H1 (cell line): ENCODE measurements around the gene STX16. TPM values are rescaled to one million over a fixed set of nuclear protein-coding genes. Genes with fewer than 3 reads are reported as not detected.

Experiments
- CTCF ChIA-PET: fragments of 300-600 bp; sonication (Branson Sonifier 250); formaldehyde crosslinking; loops from one replicate; lab custom pipeline; 2021; ENCODE audit not compliant: partially characterized antibody; lab: Charles Lee
- POLR2A ChIA-PET: fragments of 300-600 bp; sonication (Branson Sonifier 250); formaldehyde crosslinking; loops from one replicate; lab custom pipeline; 2021; ENCODE audit warnings: inconsistent platforms; ENCODE audit not compliant: partially characterized antibody; lab: Charles Lee
- DNase-seq, 2 experiments: peaks; one replicate each; pipeline versions ENCODE4 v3.0.0 to v3.0.0-alpha.2; 2010 to 2022; ENCODE audit warnings: low spot score in 2 of 2, low read depth in 1 of 2, mixed read lengths in 1 of 2
- FAIRE-seq: peaks from 2 replicates; lab custom pipeline; 2011; peaks lifted over from hg19 to GRCh38; lab: Jason Lieb, UNC
- H2AFZ ChIP-seq: 2 replicates; pipeline ENCODE4 v1.8.1; 2012; ENCODE audit warnings: low read length, inconsistent platforms
- H2AK5ac ChIP-seq: 2 replicates; pipeline ENCODE4 v1.6.1; 2013; ENCODE audit warnings: low read depth, low read length
- H2BK120ac ChIP-seq: replicated peaks from 2 replicates; pipeline ENCODE3; 2013; ENCODE audit warnings: low read depth, low read length, inconsistent platforms
- H2BK12ac ChIP-seq: 2 replicates; pipeline ENCODE4 v1.6.1; 2013; ENCODE audit warnings: low read depth, low read length
- H2BK15ac ChIP-seq: 2 replicates; pipeline ENCODE4 v1.6.1; 2013; ENCODE audit warnings: low read length
- H2BK20ac ChIP-seq: 2 replicates; pipeline ENCODE4 v1.6.1; 2013; ENCODE audit warnings: low read length
- H2BK5ac ChIP-seq: 2 replicates; pipeline ENCODE4 v1.6.1; 2013; ENCODE audit warnings: low read depth, low read length
- H3K14ac ChIP-seq: 2 replicates; pipeline ENCODE4 v1.6.1; 2013; ENCODE audit warnings: inconsistent platforms; ENCODE audit not compliant: insufficient read length
- H3K18ac ChIP-seq: 2 replicates; pipeline ENCODE4 v1.6.1; 2013; ENCODE audit warnings: low read length; ENCODE audit errors: extremely low read depth
- H3K23ac ChIP-seq: 2 replicates; pipeline ENCODE4 v1.6.1; 2013; ENCODE audit warnings: inconsistent platforms; ENCODE audit not compliant: insufficient read length
- H3K23me2 ChIP-seq: 2 replicates; pipeline ENCODE4 v1.6.1; 2013; ENCODE audit warnings: low read depth, low read length
- H3K27ac ChIP-seq: 2 replicates; pipeline ENCODE4 v1.6.1; 2011; ENCODE audit warnings: low read depth, low read length, inconsistent platforms
- H3K27me3 ChIP-seq, 4 experiments: replicated peaks in 1 of 4; 1 replicate in 1 of 4; 2 replicates in 3 of 4; pipeline versions ENCODE4 v1.6.1 to v1.8.1; 2011 to 2013; ENCODE audit warnings: low read length in 3 of 4, mild to moderate bottlenecking in 3 of 4, inconsistent platforms in 2 of 4, mixed read lengths in 2 of 4, moderate library complexity in 1 of 4; ENCODE audit not compliant: control insufficient read depth in 3 of 4, insufficient read depth in 3 of 4; ENCODE audit errors: extremely low read depth in 1 of 4
- H3K36me3 ChIP-seq, 4 experiments: 2 replicates each; pipeline versions ENCODE4 v1.6.1 to v1.8.1; 2011 to 2013; ENCODE audit warnings: mild to moderate bottlenecking in 4 of 4, low read length in 3 of 4, moderate library complexity in 2 of 4, control low read depth in 1 of 4, inconsistent platforms in 1 of 4; ENCODE audit not compliant: insufficient read depth in 4 of 4, control insufficient read depth in 2 of 4
- H3K4ac ChIP-seq: replicated peaks from 2 replicates; pipeline ENCODE3; 2013; ENCODE audit warnings: low read length, low read depth, mixed read lengths, inconsistent platforms; ENCODE audit not compliant: insufficient read length
- H3K4me1 ChIP-seq, 4 experiments: replicated peaks in 1 of 4; 1 replicate in 1 of 4; 2 replicates in 3 of 4; pipeline versions ENCODE4 v1.6.1 to v1.8.1; 2011 to 2013; ENCODE audit warnings: low read length in 3 of 4, inconsistent platforms in 2 of 4, mixed read lengths in 1 of 4; ENCODE audit not compliant: insufficient read depth in 4 of 4, control insufficient read depth in 3 of 4
- H3K4me2 ChIP-seq, 2 experiments: 2 replicates each; pipeline versions ENCODE4 v1.6.1 to v1.8.1; 2011 to 2013; ENCODE audit warnings: low read depth in 2 of 2, low read length in 2 of 2, control low read depth in 1 of 2, inconsistent platforms in 1 of 2, mild to moderate bottlenecking in 1 of 2; ENCODE audit not compliant: insufficient read depth in 1 of 2
- H3K4me3 ChIP-seq, 4 experiments: fragments of 200-600, 300-600 bp in 1 of 4; sonication (generic), shearing (Covaris generic), sonication (Bioruptor Twin) in 1 of 4; 2 replicates each; pipeline versions ENCODE4 v1.5.1 to v1.8.1; 2011 to 2016; ENCODE audit warnings: low read length in 4 of 4, low read depth in 3 of 4, control low read depth in 2 of 4, inconsistent platforms in 2 of 4, mild to moderate bottlenecking in 2 of 4, mixed read lengths in 1 of 4, moderate library complexity in 1 of 4; ENCODE audit not compliant: insufficient read depth in 2 of 4; ENCODE audit errors: extremely low read depth in 1 of 4
- H3K56ac ChIP-seq: replicated peaks from 2 replicates; pipeline ENCODE3; 2013; ENCODE audit warnings: low read depth, mild to moderate bottlenecking, mixed read lengths, low read length, inconsistent platforms; ENCODE audit not compliant: insufficient read length
- H3K79me1 ChIP-seq: 2 replicates; pipeline ENCODE4 v1.6.1; 2013; ENCODE audit warnings: low read depth, low read length, control low read depth
- H3K79me2 ChIP-seq, 2 experiments: 2 replicates each; pipeline versions ENCODE4 v1.6.1 to v1.8.1; 2012 to 2013; ENCODE audit warnings: low read length in 2 of 2, mild to moderate bottlenecking in 2 of 2, inconsistent platforms in 1 of 2; ENCODE audit not compliant: insufficient read depth in 2 of 2, control insufficient read depth in 1 of 2
- H3K9ac ChIP-seq, 4 experiments: replicated peaks in 1 of 4; 1 replicate in 1 of 4; 2 replicates in 3 of 4; pipeline versions ENCODE4 v1.6.1 to v1.8.1; 2011 to 2013; ENCODE audit warnings: low read depth in 3 of 4, low read length in 3 of 4, control low read depth in 2 of 4, mild to moderate bottlenecking in 2 of 4, moderate library complexity in 2 of 4, inconsistent platforms in 1 of 4; ENCODE audit errors: extremely low read depth in 1 of 4
- H3K9me3 ChIP-seq, 2 experiments: 2 replicates each; pipeline versions ENCODE4 v1.6.1 to v1.8.1; 2012 to 2013; ENCODE audit warnings: mild to moderate bottlenecking in 2 of 2, moderate library complexity in 2 of 2, control low read depth in 1 of 2, inconsistent platforms in 1 of 2, low read depth in 1 of 2, low read length in 1 of 2, mixed read lengths in 1 of 2; ENCODE audit not compliant: insufficient read depth in 2 of 2
- H4K20me1 ChIP-seq, 2 experiments: replicated peaks in 1 of 2; 2 replicates each; pipeline versions ENCODE3 to v1.8.1; 2011 to 2013; ENCODE audit warnings: inconsistent platforms in 2 of 2, low read length in 2 of 2, mild to moderate bottlenecking in 1 of 2; ENCODE audit not compliant: insufficient read depth in 2 of 2, control insufficient read depth in 1 of 2
- H4K5ac ChIP-seq: 2 replicates; pipeline ENCODE4 v1.6.1; 2013; ENCODE audit warnings: low read length, low read depth, mixed read lengths, inconsistent platforms; ENCODE audit not compliant: insufficient read length
- H4K8ac ChIP-seq: 2 replicates; pipeline ENCODE4 v1.8.0; 2013; ENCODE audit warnings: mild to moderate bottlenecking, moderate library complexity, low read length, inconsistent platforms; ENCODE audit not compliant: insufficient read depth; ENCODE audit errors: extremely low read depth
- H4K91ac ChIP-seq: replicated peaks from 2 replicates; pipeline ENCODE3; 2013; ENCODE audit warnings: low read length, mixed read lengths, inconsistent platforms; ENCODE audit not compliant: insufficient read length
- ASH2L ChIP-seq: fragments of 200-600, 300-600 bp; sonication (generic); IDR thresholded peaks from one replicate; pipeline ENCODE4 v1.7.1; 2017; ENCODE audit warnings: low read length
- ATF2 ChIP-seq: IDR thresholded peaks from 2 replicates; pipeline ENCODE4 v1.6.1; 2012; ENCODE audit warnings: low read length, inconsistent platforms
- BACH1 ChIP-seq: IDR thresholded peaks from 2 replicates; pipeline ENCODE4 v1.6.1; 2012; ENCODE audit warnings: low read length, improper control_type of control experiment
- CEBPB ChIP-seq: IDR thresholded peaks from 2 replicates; pipeline ENCODE4 v1.6.1; 2012; ENCODE audit warnings: low read depth, low read length
- CTBP2 ChIP-seq: IDR thresholded peaks from 2 replicates; pipeline ENCODE4 v1.7.0; 2011; ENCODE audit warnings: borderline replicate concordance, mild to moderate bottlenecking, moderate library complexity, mixed read lengths, low read length; ENCODE audit not compliant: insufficient read depth, insufficient read length
- EP300 ChIP-seq, 2 experiments: IDR thresholded peaks; 1 replicate in 1 of 2; 2 replicates in 1 of 2; pipeline ENCODE4 v1.6.1; 2011 to 2012; ENCODE audit warnings: low read depth in 2 of 2, low read length in 2 of 2, mild to moderate bottlenecking in 2 of 2, borderline replicate concordance in 1 of 2, inconsistent platforms in 1 of 2, moderate library complexity in 1 of 2
- SAP30 ChIP-seq: fragments of 300-600 bp; sonication (generic); IDR thresholded peaks from 2 replicates; pipeline ENCODE4 v1.7.1; 2012; ENCODE audit warnings: low read length, moderate library complexity, mild to moderate bottlenecking, inconsistent platforms; ENCODE audit not compliant: insufficient read depth, insufficient replicate concordance
- SIRT6 ChIP-seq: IDR thresholded peaks from one replicate; pipeline ENCODE4 v1.7.1; 2012; ENCODE audit warnings: low read length, inconsistent platforms
- SP1 ChIP-seq: IDR thresholded peaks from 2 replicates; pipeline ENCODE4 v1.6.1; 2011; ENCODE audit warnings: low read depth, low read length
- SP4 ChIP-seq: IDR thresholded peaks from 2 replicates; pipeline ENCODE4 v1.6.1; 2012; ENCODE audit warnings: low read length, inconsistent platforms
- SRF ChIP-seq: IDR thresholded peaks from 2 replicates; pipeline ENCODE4 v1.6.1; 2011; ENCODE audit warnings: mild to moderate bottlenecking, low read depth, low read length, moderate library complexity
- TCF12 ChIP-seq: IDR thresholded peaks from 2 replicates; pipeline ENCODE4 v1.6.1; 2011; ENCODE audit warnings: low read depth, mild to moderate bottlenecking, low read length
- WGBS, 2 experiments: shearing (Covaris generic) in 1 of 2; methylation state at CpG; one replicate each; pipeline versions ENCODE4 v1.1.6 to v1.1.7; 2013 to 2015; ENCODE audit warnings: low lambda C conversion rate in 2 of 2, mixed read lengths in 2 of 2, inconsistent platforms in 1 of 2, low coverage in 1 of 2, missing lambda C conversion rate in 1 of 2; ENCODE audit not compliant: insufficient replicate concordance in 2 of 2, insufficient coverage in 1 of 2, insufficient read length in 1 of 2; ENCODE audit errors: extremely low coverage in 1 of 2, missing lambda C conversion rate in 1 of 2; 5-methylcytosine and 5-hydroxymethylcytosine counted together
- polyA plus RNA-seq, 7 experiments: library from polyadenylated mRNA; depleted of rRNA in 3 of 7; stranded (reverse) in 5 of 7; unstranded in 2 of 7; fragments of >200 nt in 5 of 7; fragments of 200-250 nt in 2 of 7; gene quantifications; 1 replicate in 5 of 7; 2 replicates in 1 of 7; 4 replicates in 1 of 7; pipeline versions ENCODE4 v1.2.1 to v1.2.3, GENCODE V29; 2011 to 2013; ENCODE audit warnings: missing spikeins in 2 of 7, mixed read lengths in 2 of 7
- total RNA-seq: library from RNA; stranded (reverse); fragmentation: NEBNext Ultra II Directional; extraction: Animal tissue kit (Norgen Biotek cat#: 25700); gene quantifications from 2 replicates; pipeline ENCODE4 v1.2.1, GENCODE V29; 2021

The STX16 gene
- total and polyA plus RNA-seq, 2 of the 8 experiments (the other 6 are each of a cell fraction or from before 2014, with no cell fraction given): 45.2 to 61.6 TPM

- peaks cover 12 to 66% (median 22%) of the 10 kb centered on the region in 4 experiments for H3K36me3 ChIP-seq
- H3K14ac ChIP-seq: no peak overlapping the region
- WGBS, 2 experiments: 35% methylated on average over 4 of the region's 4 CpGs; no CpG with 5 or more reads in 1 of the 2 experiments
- peak overlapping the region; percentile 100 for H2BK12ac ChIP-seq
- H3K4me3 ChIP-seq: peak overlapping the region in 1 of 4 experiments; percentile 39; a peak in 1 of 8 replicates
- H2BK15ac ChIP-seq: peak overlapping the region; percentile 73; the same call in 1 of the 2 replicates
- no peaks in the 10 kb centered on the region for H4K20me1 ChIP-seq
- peak overlapping the region; percentile 99 for H2BK120ac ChIP-seq
- H3K4me2 ChIP-seq: peak overlapping the region; percentile 49 to 84
- CTCF ChIA-PET: interaction anchor here (0.7 to 4.9 kb wide), 5 partner anchors 12 to 190 kb away, joined by 3 to 34 read pairs (median 4); partner anchors contain the start of gene STX16
- no peak overlapping the region for H4K8ac ChIP-seq
- peak overlapping the region; percentile 100 for H2AK5ac ChIP-seq
- H2BK5ac ChIP-seq: peak overlapping the region; percentile 100
- H3K27me3 ChIP-seq: no peaks in the 10 kb centered on the region
- H3K23me2 ChIP-seq: 0 out of 2 replicates have a peak, but pooled peaks cover 2% of the 10 kb centered on the region
- FAIRE-seq (no peak), DNase-seq (peak in 1 of 2 experiments; percentile 42)
- POLR2A ChIA-PET: interaction anchor here (1.0 to 15.3 kb wide), 10 partner anchors 11 to 164 kb away, joined by 3 to 242 read pairs (median 11); partner anchors contain the start of gene STX16
- peaks cover 0 to 29% of the 10 kb centered on the region in 2 experiments; a peak in 3 of 4 replicates for H3K79me2 ChIP-seq
- peak overlapping the region in 1 of 4 experiments; percentile 51; a peak in 2 of 7 replicates for H3K9ac ChIP-seq
- no peaks in the 10 kb centered on the region; the same call in 1 of the 2 replicates for H3K79me1 ChIP-seq
- H3K4ac ChIP-seq: peak overlapping the region; percentile 99
- H3K56ac ChIP-seq: peak overlapping the region; percentile 77
- no peaks in the 10 kb centered on the region for H3K9me3 ChIP-seq
- H4K91ac ChIP-seq: peak overlapping the region; percentile 99
- peak overlapping the region; percentile 99 for H2BK20ac ChIP-seq
- no peak overlapping the region for H2AFZ ChIP-seq
- no peak overlapping the region for H3K23ac ChIP-seq
- peaks cover 16 to 31% (median 25%) of the 10 kb centered on the region in 4 experiments for H3K4me1 ChIP-seq
- H3K27ac ChIP-seq: peak overlapping the region; percentile 80
- peak overlapping the region; percentile 76 for H4K5ac ChIP-seq
- H3K18ac ChIP-seq: peak overlapping the region; percentile 97
- TF ChIP-seq SAP30 (no peak), SRF (no peak), EP300 (IDR thresholded peaks at IDR 0.05; ENCODE audit: borderline replicate concordance in 1 of 2, low read depth in 2 of 2, low read length in 2 of 2) (no peak), ASH2L (no peak), SP4 (no peak), BACH1 (no peak), SIRT6 (no peak), CTBP2 (no peak), ATF2 (no peak), SP1 (no peak), CEBPB (no peak), TCF12 (no peak)
These were observed 19.6 kb downstream of the STX16 start for GRCh38 chr20:58670659-58671058.
